Osteocyte (in vitro differentiated cells): ENCODE data around the gene CCL4. TPM values are rescaled to one million over a fixed set of nuclear protein-coding genes. Genes with fewer than 3 reads are reported as not detected.

Source experiments
- DNase-seq: peaks from one replicate; pipeline ENCODE4 v3.0.0; 2021; ENCODE audit warnings: mixed read lengths; ENCODE audit not compliant: unreplicated experiment; ENCODE audit errors: extremely low spot score
- H3K27ac Mint-ChIP-seq: one replicate; pipeline ENCODE4 v1.8.0; 2021; ENCODE audit warnings: mild to moderate bottlenecking, mixed read lengths; ENCODE audit not compliant: unreplicated experiment
- H3K27me3 Mint-ChIP-seq: one replicate; pipeline ENCODE4 v1.8.0; 2021; ENCODE audit warnings: mixed read lengths; ENCODE audit not compliant: unreplicated experiment
- H3K36me3 Mint-ChIP-seq: one replicate; pipeline ENCODE4 v1.8.0; 2021; ENCODE audit warnings: mixed read lengths; ENCODE audit not compliant: unreplicated experiment
- H3K4me1 Mint-ChIP-seq: one replicate; pipeline ENCODE4 v1.8.0; 2021; ENCODE audit warnings: mixed read lengths; ENCODE audit not compliant: unreplicated experiment
- H3K4me3 Mint-ChIP-seq: one replicate; pipeline ENCODE4 v1.8.0; 2021; ENCODE audit warnings: mild to moderate bottlenecking, moderate library complexity, mixed read lengths; ENCODE audit not compliant: unreplicated experiment
- H3K9me3 Mint-ChIP-seq: one replicate; pipeline ENCODE4 v1.8.0; 2021; ENCODE audit warnings: mixed read lengths; ENCODE audit not compliant: unreplicated experiment
- CTCF ChIP-seq: fragments of 200-600 bp; sonication (generic); IDR thresholded peaks from 2 replicates; pipeline ENCODE4 v1.5.0; 2021; ENCODE audit warnings: antibody characterized with exemption, mild to moderate bottlenecking, moderate library complexity
- total RNA-seq: library from RNA; stranded (reverse); gene quantifications from 2 replicates; pipeline ENCODE4 v1.2.1, GENCODE V29; 2021

CCL4 gene
- total RNA-seq, 1 donor from 2014 or later: not detected

DNA sequence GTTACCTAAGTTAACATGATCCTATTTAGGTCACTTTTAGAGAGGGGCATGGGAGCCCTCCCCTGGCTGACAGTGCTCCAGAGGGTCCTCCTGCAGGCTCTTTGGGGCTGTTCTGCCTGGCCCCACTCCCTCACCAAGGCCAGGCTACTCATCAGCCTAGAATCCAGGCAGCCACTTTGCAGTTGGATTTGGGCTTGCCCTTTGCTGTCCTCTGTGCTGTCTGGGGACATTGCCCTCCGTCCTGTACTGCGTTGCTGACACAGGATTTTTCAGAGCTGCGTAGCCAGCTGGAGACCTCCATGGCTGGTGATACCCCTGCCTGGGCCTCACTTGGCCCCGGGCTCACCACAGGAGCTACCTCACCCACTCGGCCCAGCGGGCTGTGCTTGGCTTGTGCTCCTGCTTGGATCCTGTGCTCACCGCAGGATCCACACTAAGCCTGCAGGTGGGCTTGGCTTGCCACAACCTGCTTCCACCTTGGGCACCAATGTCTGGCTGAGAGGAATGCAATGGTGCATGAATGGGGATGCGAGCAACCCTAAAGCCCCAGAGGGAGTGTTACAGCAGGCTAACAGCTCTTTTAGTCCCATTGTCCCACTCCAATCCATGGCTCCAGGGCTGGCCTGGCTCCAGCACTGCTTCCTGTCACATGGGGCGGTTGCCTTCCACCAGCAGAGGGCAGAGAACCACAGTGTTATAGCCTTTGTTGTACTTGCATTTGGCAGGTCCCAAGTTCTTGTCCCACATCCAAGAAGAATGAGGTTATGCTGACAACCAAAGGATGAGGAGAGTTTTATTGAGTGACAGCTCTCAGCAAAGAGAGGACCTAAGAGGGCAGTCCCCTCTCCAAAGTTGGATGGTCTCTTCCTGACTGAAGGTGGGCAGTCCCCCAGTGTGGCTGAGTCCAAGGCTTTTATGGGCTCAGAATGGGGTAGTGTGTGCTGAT lies 21.5 kb downstream of the CCL4 start:
- Mint-ChIP-seq H3K27ac (no peak overlapping the region), H3K36me3 (no peaks in the 10 kb centered on the region)

GRCh38 chr17:36127199-36127893 lies 23.7 kb downstream of the CCL4 start:
- Mint-ChIP-seq H3K4me1 (no peaks in the 10 kb centered on the region), H3K36me3 (no peaks in the 10 kb centered on the region), H3K4me3 (no peak overlapping the region), H3K27me3 (peaks cover 16% of the 10 kb centered on the region), H3K9me3 (no peaks in the 10 kb centered on the region), H3K27ac (no peak overlapping the region)
- TF ChIP-seq CTCF: no peak
- no peak for DNase-seq

More for the DNA sequence above, 21.5 kb downstream of the CCL4 start:
- Mint-ChIP-seq H3K27me3 (peaks cover 7% of the 10 kb centered on the region), H3K4me3 (no peak overlapping the region), H3K4me1 (no peaks in the 10 kb centered on the region), H3K9me3 (no peaks in the 10 kb centered on the region)
- no peak for DNase-seq
- TF ChIP-seq CTCF: no peak

- no peaks in the 10 kb centered on the region for H3K36me3 Mint-ChIP-seq
- no peaks in the 10 kb centered on the region for H3K4me1 Mint-ChIP-seq
- no peaks in the 10 kb centered on the region for H3K9me3 Mint-ChIP-seq
- no peak for TF ChIP-seq CTCF
- no peak overlapping the region for H3K27ac Mint-ChIP-seq
- DNase-seq: no peak
- H3K27me3 Mint-ChIP-seq: peaks cover 16% of the 10 kb centered on the region
- H3K4me3 Mint-ChIP-seq: no peak overlapping the region
Observed at GRCh38 chr17:36127911-36128310, 24.3 kb downstream of the CCL4 start.

GRCh38 chr17:36128411-36128978 lies 24.9 kb downstream of the CCL4 start:
- DNase-seq: no peak
- H3K9me3 Mint-ChIP-seq: no peaks in the 10 kb centered on the region
- no peak for TF ChIP-seq CTCF
- no peak overlapping the region for H3K27ac Mint-ChIP-seq
- peaks cover 16% of the 10 kb centered on the region for H3K27me3 Mint-ChIP-seq
- no peak overlapping the region for H3K4me3 Mint-ChIP-seq
- no peaks in the 10 kb centered on the region for H3K4me1 Mint-ChIP-seq
- no peaks in the 10 kb centered on the region for H3K36me3 Mint-ChIP-seq

DNA sequence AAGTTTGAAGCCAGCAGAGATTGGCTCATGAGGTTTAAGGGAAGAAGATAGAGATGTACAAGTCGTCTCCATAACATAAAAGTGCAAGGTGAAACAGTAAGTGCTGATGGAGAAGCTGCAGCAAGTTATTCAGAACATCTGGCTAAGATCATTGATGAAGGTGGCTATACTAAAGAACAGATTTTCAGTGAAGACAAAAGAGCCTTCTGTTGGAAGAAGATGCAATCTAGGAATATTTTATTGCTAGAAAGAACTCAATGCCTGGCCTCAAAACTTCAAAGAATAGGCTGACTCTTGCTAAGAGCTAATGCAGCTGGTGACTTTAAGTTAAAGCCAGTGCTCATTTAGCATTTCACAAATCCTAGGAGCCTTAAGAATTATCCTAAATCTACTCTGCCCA lies 26.0 kb downstream of the CCL4 start:
- Mint-ChIP-seq H3K9me3 (no peaks in the 10 kb centered on the region), H3K27me3 (peaks cover 17% of the 10 kb centered on the region)

More for the DNA sequence above, 26.0 kb downstream of the CCL4 start:
- Mint-ChIP-seq H3K27ac (no peak overlapping the region), H3K4me3 (no peak overlapping the region), H3K4me1 (no peaks in the 10 kb centered on the region), H3K36me3 (no peaks in the 10 kb centered on the region)
- TF ChIP-seq CTCF: no peak
- no peak for DNase-seq
